KOPT-K1 (cell line): ENCODE results near the gene GRIP2.

Experiments
- H3K27ac ChIP-seq: fragments of 200-600 bp; sonication (generic); 2 replicates; pipeline ENCODE4 v1.5.1; 2016; ENCODE audit warnings: antibody characterized with exemption, mild to moderate bottlenecking, low read depth, low read length; ENCODE audit not compliant: poor library complexity, severe bottlenecking
- H3K36me3 ChIP-seq: fragments of 200-600 bp; sonication (generic); 2 replicates; pipeline ENCODE4 v1.5.1; 2017; ENCODE audit warnings: antibody characterized with exemption, mild to moderate bottlenecking, low read length, moderate library complexity; ENCODE audit not compliant: insufficient read depth
- H3K9me3 ChIP-seq: fragments of 200-600 bp; sonication (generic); 2 replicates; pipeline ENCODE4 v1.5.1; 2017; ENCODE audit warnings: antibody characterized with exemption, low read length, mild to moderate bottlenecking; ENCODE audit not compliant: insufficient read depth, poor library complexity, severe bottlenecking

GRIP2 gene

GRCh38 chr3:14485981-14486380 is 54.2 kb downstream of the GRIP2 start:
- H3K27ac ChIP-seq, result no peak overlapping the region
- peaks cover 83% of the 10 kb centered on the region for H3K36me3 ChIP-seq
- H3K9me3 ChIP-seq, result no peaks in the 10 kb centered on the region

DNA sequence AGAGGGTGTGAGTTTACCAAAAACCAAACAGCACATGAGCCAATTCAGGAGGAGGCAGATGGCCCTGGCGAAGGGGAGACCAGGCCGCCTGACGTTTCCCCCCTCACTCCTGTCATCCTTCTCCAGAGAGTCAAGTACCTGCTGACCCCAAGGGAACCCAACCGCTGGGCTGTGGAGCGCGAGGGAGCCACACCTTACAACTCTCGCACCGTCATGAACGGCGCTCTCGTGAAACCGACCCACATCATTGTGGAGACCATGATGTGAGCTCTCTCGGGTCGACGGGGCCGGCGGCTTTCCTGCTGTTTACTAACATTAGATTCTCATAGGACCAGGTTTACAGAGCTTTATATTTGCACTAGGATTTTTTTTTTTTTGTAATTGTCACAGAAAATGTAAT is 55.4 kb downstream of the GRIP2 start:
- Histone ChIP-seq H3K9me3 (no peaks in the 10 kb centered on the region), H3K36me3 (peaks cover 92% of the 10 kb centered on the region), H3K27ac (no peak overlapping the region)

DNA sequence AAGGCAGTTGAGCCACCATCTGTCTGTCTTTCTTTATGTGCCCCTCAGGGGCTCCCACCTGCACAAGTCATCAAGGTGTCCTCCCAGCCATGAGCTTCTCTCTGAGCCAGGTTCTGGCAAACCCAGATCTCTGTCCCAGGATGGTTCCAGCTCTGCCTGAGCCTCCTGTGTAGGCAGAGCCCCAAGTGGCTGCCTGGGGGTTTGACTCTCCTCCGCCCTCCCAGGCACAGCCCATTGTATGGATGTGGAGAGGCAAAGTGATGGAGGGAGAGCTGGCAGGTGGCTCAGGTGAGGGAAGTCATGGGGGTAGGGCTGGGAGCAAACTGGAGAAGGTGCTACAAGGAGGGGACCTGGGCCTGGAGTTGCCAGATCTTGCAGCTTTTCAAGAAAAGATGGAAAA is 56.9 kb downstream of the GRIP2 start:
- no peaks in the 10 kb centered on the region for H3K9me3 ChIP-seq
- peaks cover 97% of the 10 kb centered on the region for H3K36me3 ChIP-seq
- no peak overlapping the region for H3K27ac ChIP-seq

DNA sequence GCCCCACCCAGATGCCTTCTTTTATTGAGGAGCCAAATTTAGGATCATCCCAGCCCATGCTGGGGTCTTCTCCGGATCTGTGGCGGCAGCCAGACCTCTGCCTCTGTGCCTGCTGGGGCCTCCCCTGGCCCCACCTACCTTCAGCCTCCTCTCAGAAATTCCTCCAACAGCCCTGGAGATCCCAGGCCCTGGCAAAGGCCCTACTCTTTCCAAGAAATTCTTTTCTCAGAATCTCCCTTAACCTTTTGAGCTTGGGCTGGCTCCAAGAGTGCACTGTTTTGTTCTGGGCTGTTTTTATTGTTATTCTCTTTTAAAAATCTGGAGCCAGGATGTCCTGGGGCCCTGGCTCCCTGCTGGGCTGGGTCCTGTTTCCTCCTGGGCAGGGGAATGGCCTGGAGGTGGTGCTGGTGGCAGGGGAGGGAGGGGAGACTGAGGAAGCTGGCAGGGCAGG is 57.8 kb downstream of the GRIP2 start:
- H3K36me3 ChIP-seq, result peaks cover 97% of the 10 kb centered on the region
- H3K27ac ChIP-seq, result no peak overlapping the region

DNA sequence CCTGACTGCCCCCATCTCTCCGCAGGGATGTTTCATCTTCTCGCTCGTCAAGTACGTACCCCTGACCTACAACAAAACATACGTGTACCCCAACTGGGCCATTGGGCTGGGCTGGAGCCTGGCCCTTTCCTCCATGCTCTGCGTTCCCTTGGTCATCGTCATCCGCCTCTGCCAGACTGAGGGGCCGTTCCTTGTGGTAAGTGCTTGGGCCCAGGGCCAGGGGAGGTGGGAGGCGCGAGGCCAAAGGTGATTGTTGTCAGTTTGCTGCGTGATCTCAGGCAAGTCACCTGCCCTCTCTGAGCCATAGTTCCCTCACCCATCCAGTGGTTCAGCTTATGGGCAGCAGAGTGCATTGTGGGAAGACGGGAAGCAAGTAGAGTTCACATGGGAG is 58.5 kb downstream of the GRIP2 start:
- peaks cover 97% of the 10 kb centered on the region for H3K36me3 ChIP-seq
- H3K9me3 ChIP-seq, result no peaks in the 10 kb centered on the region
- no peak overlapping the region for H3K27ac ChIP-seq

More for the DNA sequence above, 57.8 kb downstream of the GRIP2 start:
- H3K9me3 ChIP-seq, result no peaks in the 10 kb centered on the region

GRCh38 chr3:14481018-14481645 is 59.0 kb downstream of the GRIP2 start:
- Histone ChIP-seq H3K36me3 (peaks cover 98% of the 10 kb centered on the region), H3K27ac (no peak overlapping the region), H3K9me3 (no peaks in the 10 kb centered on the region)

DNA sequence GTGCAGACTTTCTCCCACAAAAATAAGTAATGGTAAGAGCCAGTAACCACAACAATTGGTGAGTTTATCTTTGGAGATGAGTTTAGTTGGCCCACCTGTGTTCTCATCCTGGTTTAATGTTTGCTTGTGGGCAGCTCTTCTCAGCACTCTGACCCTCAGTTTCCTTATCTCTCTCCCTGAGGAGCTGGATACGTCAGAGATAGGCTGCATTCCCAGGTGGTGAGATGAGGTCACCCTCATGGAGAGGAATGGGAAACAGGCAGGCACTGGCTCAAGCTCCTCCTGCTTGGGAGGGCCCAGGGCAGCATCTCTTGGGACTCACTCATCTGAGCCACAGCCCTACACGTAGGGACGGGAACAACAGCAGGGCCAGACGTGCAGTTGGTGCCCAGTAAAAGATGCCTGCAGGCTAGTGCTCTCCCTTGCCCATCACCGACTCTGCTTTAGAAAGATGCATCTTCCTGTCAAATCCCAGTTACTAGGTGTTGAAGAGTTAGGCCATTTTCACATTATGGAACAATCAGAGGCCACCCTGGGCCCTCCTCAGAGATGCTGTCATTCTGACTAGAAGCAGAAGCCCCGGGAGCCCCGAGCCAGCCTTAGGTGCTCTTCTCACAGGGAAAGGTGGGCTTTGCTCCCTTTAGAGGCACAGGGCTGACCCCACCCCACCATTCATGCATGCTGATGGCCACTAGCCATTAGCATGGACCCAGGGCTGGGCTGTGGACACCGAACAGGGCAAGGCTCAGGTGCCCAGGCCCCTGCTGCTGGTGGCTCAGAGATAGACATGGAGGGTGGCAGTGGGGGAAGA is 59.7 kb downstream of the GRIP2 start:
- Histone ChIP-seq H3K9me3 (no peaks in the 10 kb centered on the region), H3K36me3 (peaks cover 98% of the 10 kb centered on the region), H3K27ac (no peak overlapping the region)

DNA sequence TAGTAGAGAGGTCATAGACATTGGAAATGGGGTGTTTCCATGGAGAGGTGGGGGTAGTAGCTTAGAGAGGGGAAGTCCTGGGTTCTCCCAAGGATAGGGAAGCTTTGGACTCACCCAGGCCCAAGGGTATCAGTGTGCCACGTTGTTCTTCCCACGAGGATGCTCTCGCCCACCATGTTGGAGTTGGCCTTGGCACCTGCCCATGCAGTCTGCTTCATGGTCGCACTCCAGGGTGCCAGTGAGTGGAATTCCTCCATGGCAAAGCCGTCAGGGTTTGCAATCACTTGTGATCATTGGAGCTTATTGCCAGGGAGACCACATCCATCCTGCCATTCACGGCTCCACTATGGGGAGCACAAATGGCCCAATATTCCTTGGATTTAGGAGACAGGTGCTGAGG is 60.6 kb downstream of the GRIP2 start:
- Histone ChIP-seq H3K36me3 (peaks cover 97% of the 10 kb centered on the region), H3K9me3 (no peaks in the 10 kb centered on the region), H3K27ac (no peak overlapping the region)

DNA sequence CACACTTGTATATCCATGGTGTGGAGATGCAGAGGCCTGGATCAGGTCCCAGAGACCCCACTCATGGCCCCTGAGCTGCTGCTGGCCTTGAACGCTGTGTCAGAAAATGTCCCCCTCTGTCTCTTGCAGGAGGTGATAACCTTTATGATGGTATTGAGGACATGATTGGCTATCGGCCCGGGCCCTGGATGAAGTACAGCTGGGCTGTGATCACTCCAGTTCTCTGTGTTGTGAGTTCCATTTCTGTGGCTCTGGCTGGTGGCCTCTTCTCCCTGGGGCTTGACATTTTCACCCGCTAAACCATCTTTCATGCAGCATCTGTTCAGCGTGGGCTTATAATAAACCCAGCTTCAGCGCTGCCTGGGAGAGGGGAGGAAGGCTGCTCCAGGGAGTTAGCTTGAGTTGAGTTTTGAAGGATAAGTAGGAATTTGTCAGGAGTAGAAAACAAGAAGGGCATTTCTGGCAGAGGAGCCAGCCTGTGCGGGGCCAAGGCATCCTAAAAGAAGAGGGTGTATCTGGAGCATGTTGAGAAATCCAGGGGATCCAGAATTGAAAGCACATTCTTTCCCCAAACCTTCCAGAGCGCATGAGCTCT is 61.1 kb downstream of the GRIP2 start:
- no peak overlapping the region for H3K27ac ChIP-seq
- H3K36me3 ChIP-seq, result peaks cover 97% of the 10 kb centered on the region
- no peaks in the 10 kb centered on the region for H3K9me3 ChIP-seq

- Histone ChIP-seq H3K9me3 (no peaks in the 10 kb centered on the region), H3K27ac (no peak overlapping the region), H3K36me3 (peaks cover 97% of the 10 kb centered on the region)
These were observed 62.7 kb downstream of the GRIP2 start for GRCh38 chr3:14477311-14477935.

DNA sequence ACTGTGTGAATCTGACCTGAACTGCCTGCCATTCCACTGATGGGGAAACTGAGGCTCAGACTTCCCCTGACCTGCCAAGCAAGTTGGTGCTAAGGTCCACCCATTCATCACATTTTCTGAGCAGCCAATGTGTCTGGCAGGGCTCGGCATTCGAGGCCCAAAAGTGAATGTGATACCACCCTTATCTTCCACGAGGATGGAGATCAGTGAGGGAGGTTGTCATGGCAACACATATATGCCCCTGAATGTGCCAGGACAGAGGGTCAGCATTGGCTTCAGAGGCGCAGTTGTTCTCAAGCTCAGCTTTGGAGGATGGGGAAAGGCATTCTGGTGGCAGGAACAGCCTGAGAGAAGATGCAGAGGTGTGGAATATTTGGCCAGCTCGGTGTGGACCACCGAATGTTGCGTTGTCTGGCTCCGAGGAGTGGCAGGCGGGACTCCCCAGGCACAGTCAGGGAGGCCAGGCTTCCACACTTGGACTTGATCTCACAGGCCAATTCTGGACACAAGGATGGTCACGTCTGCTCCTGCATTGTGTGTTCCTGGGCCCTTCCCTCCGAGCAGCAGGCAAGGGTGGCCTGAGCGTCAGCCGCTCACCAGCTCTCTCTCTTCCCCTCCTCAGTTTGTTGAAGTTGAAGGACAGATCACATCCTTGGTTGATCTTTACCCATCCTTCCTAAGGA is 63.4 kb downstream of the GRIP2 start:
- Histone ChIP-seq H3K27ac (no peak overlapping the region), H3K36me3 (peaks cover 97% of the 10 kb centered on the region), H3K9me3 (no peaks in the 10 kb centered on the region)

DNA sequence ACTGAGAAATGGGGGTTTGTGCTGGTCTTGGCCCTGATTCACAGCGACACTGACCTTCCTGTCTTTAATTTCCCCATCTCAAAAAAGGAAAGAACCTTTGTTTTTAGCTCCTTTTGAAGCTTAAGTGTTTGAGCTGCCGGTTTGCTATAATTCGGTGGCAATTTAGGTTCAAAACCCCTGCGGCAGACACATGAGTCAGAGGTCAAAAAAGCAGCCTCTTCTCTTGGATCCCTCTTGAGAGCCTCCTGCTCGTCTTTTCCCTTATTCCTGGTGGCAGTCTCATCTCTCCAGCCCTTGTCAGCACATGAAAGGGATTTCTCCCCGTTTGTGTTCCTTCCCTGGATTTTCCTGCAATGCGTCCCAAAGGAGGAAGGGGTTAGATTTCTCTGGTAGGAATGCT is 64.5 kb downstream of the GRIP2 start:
- Histone ChIP-seq H3K36me3 (peaks cover 98% of the 10 kb centered on the region), H3K27ac (no peak overlapping the region), H3K9me3 (no peaks in the 10 kb centered on the region)

GRCh38 chr3:14474363-14475081 is 65.6 kb downstream of the GRIP2 start:
- H3K27ac ChIP-seq, result no peak overlapping the region
- H3K36me3 ChIP-seq, result peaks cover 98% of the 10 kb centered on the region
- no peaks in the 10 kb centered on the region for H3K9me3 ChIP-seq

DNA sequence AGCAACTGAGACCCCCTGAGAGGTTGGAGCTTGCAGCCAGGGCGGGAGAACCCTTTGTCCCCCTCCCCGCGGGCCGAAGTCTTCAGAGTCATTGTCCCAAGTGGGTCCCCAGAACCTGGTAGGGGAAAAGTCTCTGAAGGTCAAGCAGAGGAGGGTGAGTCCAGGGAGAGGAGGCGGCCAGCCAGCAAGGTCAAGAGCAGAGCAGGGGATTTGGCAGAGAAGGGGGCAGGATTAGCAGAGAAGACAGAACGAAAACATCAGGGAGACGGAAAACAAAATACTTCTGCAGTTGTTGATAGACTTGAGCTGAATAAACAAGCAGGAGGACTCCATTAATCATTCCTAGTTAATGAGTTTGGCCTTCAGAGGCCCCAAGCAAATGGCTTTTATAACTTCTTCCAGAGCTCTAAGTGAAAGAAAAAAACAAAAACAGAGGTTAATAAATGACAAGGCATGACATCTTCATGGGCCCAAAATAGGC is 66.7 kb downstream of the GRIP2 start:
- peaks cover 98% of the 10 kb centered on the region for H3K36me3 ChIP-seq
- H3K9me3 ChIP-seq, result no peaks in the 10 kb centered on the region
- no peak overlapping the region for H3K27ac ChIP-seq
